Muscle layer of colon (tissue), 2 donors: ENCODE data around the gene TOX3.
A peak's percentile ranks its signal among the peaks of the same experiment; 100 is the strongest.

Experiments
- H3K27ac ChIP-seq: one replicate; pipeline ENCODE4 v1.7.0; 2013; ENCODE audit warnings: low read depth, mild to moderate bottlenecking, low read length, moderate library complexity
- H3K27me3 ChIP-seq, 2 donors: one replicate each; pipeline ENCODE4 v1.7.0; 2013; ENCODE audit warnings: low read length in 2 of 2, mild to moderate bottlenecking in 2 of 2; ENCODE audit not compliant: insufficient read depth in 2 of 2, control insufficient read depth in 1 of 2
- H3K36me3 ChIP-seq: one replicate; pipeline ENCODE4 v1.7.0; 2013; ENCODE audit warnings: mild to moderate bottlenecking, low read length; ENCODE audit not compliant: insufficient read depth
- H3K4me1 ChIP-seq: one replicate; pipeline ENCODE4 v1.7.0; 2013; ENCODE audit warnings: mild to moderate bottlenecking, low read length; ENCODE audit not compliant: insufficient read depth
- H3K4me3 ChIP-seq, 2 donors: one replicate each; pipeline ENCODE4 v1.7.0; 2013; ENCODE audit warnings: low read length in 2 of 2, low read depth in 1 of 2, mild to moderate bottlenecking in 1 of 2, moderate library complexity in 1 of 2
- H3K9ac ChIP-seq: one replicate; pipeline ENCODE4 v1.7.0; 2013; ENCODE audit warnings: low read length
- H3K9me3 ChIP-seq: one replicate; pipeline ENCODE4 v1.7.0; 2013; ENCODE audit warnings: mild to moderate bottlenecking, low read length
- donor health status: abdominal sarcoma.
- donor health status: Adenocarcinoma of cecum.

TOX3 gene

GRCh38 chr16:52547004-52547833 lies at the start of gene TOX3:
TSS of gene TOX3 (minus strand) at chr16:52547143. CDS start at chr16:52546723, 420 bp downstream.
- Histone ChIP-seq H3K4me1 (peaks cover 16% of the 10 kb centered on the region), H3K9ac (no peak within 1 kb of the TSS), H3K4me3 (peak within 1 kb of the TSS; percentile 35), H3K9me3 (no peaks in the 10 kb centered on the region), H3K36me3 (no peaks in the 10 kb centered on the region), H3K27me3 (peaks cover 27 to 34% of the 10 kb centered on the region in 2 donors), H3K27ac (no peak within 1 kb of the TSS)

- H3K27ac ChIP-seq = no peak overlapping the region
- no peak overlapping the region for H3K9ac ChIP-seq
- peaks cover 3% of the 10 kb centered on the region for H3K4me1 ChIP-seq
- no peak overlapping the region for H3K4me3 ChIP-seq
- no peaks in the 10 kb centered on the region for H3K36me3 ChIP-seq
- no peaks in the 10 kb centered on the region for H3K9me3 ChIP-seq
- no peaks in the 10 kb centered on the region for H3K27me3 ChIP-seq
These were observed 45.8 kb upstream of the TOX3 start for GRCh38 chr16:52592778-52593177.

- Histone ChIP-seq H3K27ac (no peak overlapping the region), H3K4me1 (no peaks in the 10 kb centered on the region), H3K36me3 (no peaks in the 10 kb centered on the region), H3K9me3 (no peaks in the 10 kb centered on the region), H3K27me3 (no peaks in the 10 kb centered on the region), H3K9ac (no peak overlapping the region), H3K4me3 (no peak overlapping the region)
These were observed 45.1 kb upstream of the TOX3 start for GRCh38 chr16:52591934-52592592.

- H3K9me3 ChIP-seq = no peaks in the 10 kb centered on the region
- H3K9ac ChIP-seq = no peak overlapping the region
- H3K27ac ChIP-seq = no peak overlapping the region
- no peaks in the 10 kb centered on the region for H3K36me3 ChIP-seq
- H3K27me3 ChIP-seq = no peaks in the 10 kb centered on the region
- no peak overlapping the region for H3K4me3 ChIP-seq
- no peaks in the 10 kb centered on the region for H3K4me1 ChIP-seq
These were observed 44.5 kb upstream of the TOX3 start for GRCh38 chr16:52591471-52591870.

- no peaks in the 10 kb centered on the region for H3K36me3 ChIP-seq
- no peaks in the 10 kb centered on the region for H3K4me1 ChIP-seq
- no peaks in the 10 kb centered on the region for H3K27me3 ChIP-seq
- H3K9me3 ChIP-seq = no peaks in the 10 kb centered on the region
- H3K27ac ChIP-seq = no peak overlapping the region
- no peak overlapping the region for H3K4me3 ChIP-seq
- H3K9ac ChIP-seq = no peak overlapping the region
These were observed 39.2 kb upstream of the TOX3 start for GRCh38 chr16:52586159-52586558.

- H3K4me3 ChIP-seq = no peak overlapping the region
- no peaks in the 10 kb centered on the region for H3K4me1 ChIP-seq
- H3K27me3 ChIP-seq = no peaks in the 10 kb centered on the region
- H3K36me3 ChIP-seq = no peaks in the 10 kb centered on the region
- no peaks in the 10 kb centered on the region for H3K9me3 ChIP-seq
- no peak overlapping the region for H3K27ac ChIP-seq
- H3K9ac ChIP-seq = no peak overlapping the region
These were observed 37.7 kb upstream of the TOX3 start for GRCh38 chr16:52584354-52585320.

- Histone ChIP-seq H3K27me3 (no peaks in the 10 kb centered on the region), H3K4me3 (no peak overlapping the region), H3K27ac (no peak overlapping the region), H3K9ac (no peak overlapping the region), H3K9me3 (no peaks in the 10 kb centered on the region), H3K4me1 (no peaks in the 10 kb centered on the region), H3K36me3 (no peaks in the 10 kb centered on the region)
These were observed 34.6 kb upstream of the TOX3 start for GRCh38 chr16:52581530-52581929.

GRCh38 chr16:52580488-52580887 lies 33.5 kb upstream of the TOX3 start:
- no peaks in the 10 kb centered on the region for H3K9me3 ChIP-seq

GRCh38 chr16:52578829-52579498 lies 32.0 kb upstream of the TOX3 start:
- H3K4me1 ChIP-seq = no peaks in the 10 kb centered on the region
- H3K36me3 ChIP-seq = no peaks in the 10 kb centered on the region
- H3K27me3 ChIP-seq = no peaks in the 10 kb centered on the region
- H3K27ac ChIP-seq = no peak overlapping the region
- H3K4me3 ChIP-seq = no peak overlapping the region
- no peak overlapping the region for H3K9ac ChIP-seq
- H3K9me3 ChIP-seq = no peaks in the 10 kb centered on the region

More at GRCh38 chr16:52580488-52580887, 33.5 kb upstream of the TOX3 start:
- no peak overlapping the region for H3K4me3 ChIP-seq
- no peaks in the 10 kb centered on the region for H3K4me1 ChIP-seq
- H3K27me3 ChIP-seq = no peaks in the 10 kb centered on the region
- no peaks in the 10 kb centered on the region for H3K36me3 ChIP-seq
- H3K27ac ChIP-seq = no peak overlapping the region
- H3K9ac ChIP-seq = no peak overlapping the region

- H3K4me1 ChIP-seq = no peaks in the 10 kb centered on the region
- no peak overlapping the region for H3K9ac ChIP-seq
- H3K9me3 ChIP-seq = no peaks in the 10 kb centered on the region
- H3K27me3 ChIP-seq = no peaks in the 10 kb centered on the region
- no peaks in the 10 kb centered on the region for H3K36me3 ChIP-seq
- no peak overlapping the region for H3K27ac ChIP-seq
- H3K4me3 ChIP-seq = no peak overlapping the region
These were observed 31.3 kb upstream of the TOX3 start for GRCh38 chr16:52578007-52578828.
